SJSA1 (cell line): ENCODE measurements around the gene LAMA3. TPM values are rescaled to one million over a fixed set of nuclear protein-coding genes. Genes with fewer than 3 reads are reported as not detected.

ENCODE experiments used
- DNase-seq, 2 experiments: peaks; one replicate each; pipeline ENCODE4 v3.0.0-alpha.2; 2015 to 2020; ENCODE audit warnings: low spot score in 2 of 2, low read depth in 1 of 2
- H3K27ac ChIP-seq: fragments of 250-450 bp; sonication (Bioruptor Pico); 2 replicates; pipeline ENCODE4 v1.5.1; 2020; ENCODE audit warnings: mild to moderate bottlenecking, moderate library complexity
- H3K27me3 ChIP-seq: fragments of 250-450 bp; sonication (Bioruptor Pico); replicated peaks from 2 replicates; pipeline ENCODE4 v1.5.1; 2020; ENCODE audit warnings: mild to moderate bottlenecking, moderate library complexity
- H3K36me3 ChIP-seq: fragments of 250-450 bp; sonication (Bioruptor Pico); 2 replicates; pipeline ENCODE4 v1.5.1; 2020; ENCODE audit warnings: mild to moderate bottlenecking
- H3K4me1 ChIP-seq: fragments of 250-450 bp; sonication (Bioruptor Pico); replicated peaks from 2 replicates; pipeline ENCODE4 v1.6.1; 2021; ENCODE audit warnings: mild to moderate bottlenecking
- H3K4me3 ChIP-seq: fragments of 250-450 bp; sonication (Bioruptor Pico); 2 replicates; pipeline ENCODE4 v1.5.1; 2020; ENCODE audit warnings: mild to moderate bottlenecking
- H3K9me3 ChIP-seq: fragments of 250-450 bp; sonication (Bioruptor Pico); replicated peaks from 2 replicates; pipeline ENCODE4 v1.5.1; 2020; ENCODE audit warnings: mild to moderate bottlenecking
- total RNA-seq: library from RNA; depleted of rRNA; stranded (reverse); fragments of >200 nt; shearing (Covaris generic); gene quantifications from 2 replicates; pipeline ENCODE4 v1.2.3, GENCODE V29; 2014

Gene LAMA3
- total RNA-seq, 1 experiment from 2014 or later, result 0.61 TPM

DNA sequence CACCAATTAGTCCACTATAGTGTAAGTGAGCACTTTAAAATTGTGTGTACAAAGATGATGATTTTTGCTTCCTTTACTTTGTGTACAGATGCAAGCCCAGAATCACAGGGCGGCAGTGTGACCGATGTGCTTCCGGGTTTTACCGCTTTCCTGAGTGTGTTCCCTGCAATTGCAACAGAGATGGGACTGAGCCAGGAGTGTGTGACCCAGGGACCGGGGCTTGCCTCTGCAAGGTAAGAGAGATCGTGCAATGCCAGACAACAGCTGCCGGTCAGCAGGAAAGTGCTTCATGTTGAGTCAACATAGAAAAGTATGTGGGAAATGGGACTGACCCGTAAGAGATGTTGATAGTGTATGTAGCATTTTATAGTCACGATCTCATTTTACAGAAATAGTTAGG is 168.5 kb downstream of the LAMA3 start:
- H3K27me3 ChIP-seq, result 0 out of 2 replicates have a peak, but pooled peaks cover 4% of the 10 kb centered on the region
- no peak overlapping the region for H3K27ac ChIP-seq
- DNase-seq, result no peak
- H3K4me3 ChIP-seq, result no peak overlapping the region
- H3K4me1 ChIP-seq, result peaks cover 13% of the 10 kb centered on the region
- H3K9me3 ChIP-seq, result no peaks in the 10 kb centered on the region
- no peaks in the 10 kb centered on the region for H3K36me3 ChIP-seq

DNA sequence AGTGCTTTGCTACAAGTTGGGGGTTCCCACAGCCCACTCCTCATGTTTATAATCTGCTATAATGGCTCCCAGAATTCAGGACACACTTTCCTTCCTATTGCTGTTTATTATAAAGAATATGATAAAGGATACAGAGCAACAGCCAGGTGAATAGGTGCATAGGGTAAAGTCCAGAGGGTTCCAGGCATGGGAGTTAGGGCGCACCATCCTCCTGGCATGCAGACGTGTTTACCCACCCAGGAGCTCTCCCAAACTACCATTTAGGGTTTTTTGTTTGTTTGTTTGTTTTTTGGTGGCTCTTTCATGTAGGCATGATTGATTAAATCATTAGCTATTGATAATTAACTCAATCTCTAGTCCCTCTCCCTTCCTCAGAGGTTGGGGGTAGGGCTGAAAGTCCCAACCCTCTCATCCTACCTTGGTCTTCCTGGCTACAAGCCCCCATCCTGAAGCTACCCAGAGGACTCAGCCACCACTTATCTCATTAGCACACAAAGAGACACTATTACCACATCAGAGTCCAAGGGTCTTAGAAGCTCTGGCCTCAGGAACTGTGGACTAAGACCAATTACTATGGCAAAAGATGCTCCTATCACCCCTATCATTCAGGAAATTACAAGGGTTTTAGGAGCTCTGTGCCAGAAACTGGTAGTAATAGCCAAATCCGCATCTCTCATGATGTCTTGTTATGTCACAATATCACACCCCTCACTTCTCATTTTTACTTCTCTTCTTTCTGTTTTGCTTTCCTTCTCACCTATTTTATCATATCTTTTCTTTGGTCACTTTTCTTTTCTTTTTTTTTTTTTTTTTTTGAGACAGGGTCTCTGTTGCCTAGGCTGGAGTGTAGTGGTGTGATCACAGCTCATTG is 170.4 kb downstream of the LAMA3 start:
- Histone ChIP-seq H3K4me1 (peaks cover 13% of the 10 kb centered on the region), H3K9me3 (no peaks in the 10 kb centered on the region), H3K27ac (no peak overlapping the region), H3K4me3 (no peak overlapping the region), H3K36me3 (no peaks in the 10 kb centered on the region), H3K27me3 (0 out of 2 replicates have a peak, but pooled peaks cover 4% of the 10 kb centered on the region)
- DNase-seq, result no peak

DNA sequence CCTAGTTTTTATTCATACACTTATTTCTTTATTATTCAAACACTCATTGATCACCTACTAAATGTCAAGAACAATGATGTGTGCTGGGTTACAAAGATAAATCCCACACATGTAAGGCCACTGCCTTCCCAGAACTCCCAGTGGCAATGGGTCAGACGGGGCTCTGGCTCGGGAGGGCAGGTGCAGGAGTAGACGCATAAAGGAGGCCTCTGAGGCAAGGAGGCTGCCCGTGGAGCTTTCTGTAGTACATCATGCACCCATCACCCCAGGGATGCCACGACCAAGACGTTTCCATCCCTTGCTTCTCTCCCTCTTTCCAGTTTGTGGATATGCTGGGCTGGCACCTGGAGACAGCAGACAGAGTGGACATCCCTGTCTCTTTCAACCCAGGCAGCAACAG is 172.1 kb downstream of the LAMA3 start:
- Histone ChIP-seq H3K4me1 (peaks cover 13% of the 10 kb centered on the region), H3K4me3 (no peak overlapping the region), H3K9me3 (no peaks in the 10 kb centered on the region), H3K27me3 (0 out of 2 replicates have a peak, but pooled peaks cover 4% of the 10 kb centered on the region), H3K36me3 (no peaks in the 10 kb centered on the region), H3K27ac (no peak overlapping the region)
- no peak for DNase-seq

DNA sequence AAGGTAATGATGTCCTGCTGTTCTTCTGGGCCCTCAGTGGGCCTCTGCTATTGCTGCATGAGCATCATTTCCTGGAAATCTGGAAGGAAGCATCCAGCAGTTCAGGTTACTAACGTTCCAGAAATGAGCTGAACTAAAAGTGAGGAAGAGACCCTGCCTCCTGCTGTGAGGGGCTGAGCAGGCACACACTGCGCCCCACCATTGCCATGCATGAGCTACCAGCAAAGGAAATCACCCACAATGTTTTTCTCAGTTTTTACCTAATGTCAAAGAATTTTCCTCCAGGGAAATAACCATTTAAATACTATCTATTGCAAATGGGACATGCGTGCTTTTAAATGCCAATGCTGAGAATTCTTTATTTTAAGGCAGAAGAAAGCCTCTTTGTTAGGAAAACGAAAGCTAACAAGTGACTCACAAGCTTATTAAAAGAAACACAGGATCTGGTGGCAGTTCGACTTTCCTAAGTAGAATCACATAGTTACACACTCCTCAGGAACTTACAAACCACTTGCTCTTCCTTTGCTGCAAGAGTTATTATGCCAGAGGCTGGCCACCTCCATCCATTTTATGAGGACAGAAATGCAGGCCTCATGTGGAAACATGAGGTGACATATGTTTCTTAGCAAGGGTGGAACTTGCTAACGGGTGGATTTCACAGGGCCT is 172.7 kb downstream of the LAMA3 start:
- Histone ChIP-seq H3K27ac (peak overlapping the region; percentile 25), H3K4me3 (no peak overlapping the region), H3K4me1 (peaks cover 13% of the 10 kb centered on the region), H3K9me3 (no peaks in the 10 kb centered on the region), H3K36me3 (no peaks in the 10 kb centered on the region), H3K27me3 (0 out of 2 replicates have a peak, but pooled peaks cover 4% of the 10 kb centered on the region)
- DNase-seq, result peak in 1 of 2 experiments; percentile 42

DNA sequence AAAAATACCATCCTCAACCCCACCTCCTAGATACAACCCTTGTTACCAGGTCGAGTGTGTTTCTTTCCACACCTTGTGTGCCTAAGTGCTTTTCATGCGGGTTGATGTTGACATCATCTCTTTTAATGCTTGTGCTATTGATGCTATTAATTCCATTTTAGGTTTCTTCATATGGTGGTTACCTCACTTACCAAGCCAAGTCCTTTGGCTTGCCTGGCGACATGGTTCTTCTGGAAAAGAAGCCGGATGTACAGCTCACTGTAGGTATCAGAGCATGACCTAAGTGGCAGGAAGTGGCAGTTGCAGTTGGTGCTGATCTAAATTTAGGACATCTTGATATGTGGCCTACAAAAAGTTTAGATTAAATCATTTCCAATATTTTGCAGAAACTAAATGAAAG is 175.4 kb downstream of the LAMA3 start:
- Histone ChIP-seq H3K27me3 (peaks cover 10% of the 10 kb centered on the region; the same call in 1 of the 2 replicates), H3K4me1 (peaks cover 13% of the 10 kb centered on the region), H3K4me3 (no peak overlapping the region), H3K9me3 (no peaks in the 10 kb centered on the region), H3K36me3 (no peaks in the 10 kb centered on the region), H3K27ac (no peak overlapping the region)
- DNase-seq, result no peak

DNA sequence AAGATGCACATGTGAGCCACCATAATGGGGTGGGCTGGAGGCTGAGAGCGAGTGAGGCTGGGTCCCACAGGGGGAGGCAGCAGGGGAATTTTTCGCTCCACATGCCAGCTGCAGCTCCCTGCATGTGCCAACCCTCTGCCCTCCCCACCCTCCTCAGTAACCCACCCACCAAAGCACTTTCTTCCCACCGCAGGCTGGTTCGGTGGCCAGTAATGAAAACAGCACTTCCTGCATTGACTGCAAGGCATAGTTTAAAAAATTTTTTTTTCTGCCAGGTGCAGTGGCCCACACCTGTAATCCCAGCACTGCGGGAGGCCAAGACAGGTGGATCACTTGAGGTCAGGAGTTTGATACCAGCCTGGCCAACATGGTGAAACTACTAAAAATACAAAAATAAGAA is 177.8 kb downstream of the LAMA3 start:
- Histone ChIP-seq H3K27me3 (peaks cover 10% of the 10 kb centered on the region; the same call in 1 of the 2 replicates), H3K4me3 (no peak overlapping the region), H3K4me1 (peaks cover 11% of the 10 kb centered on the region), H3K36me3 (no peaks in the 10 kb centered on the region), H3K9me3 (no peaks in the 10 kb centered on the region), H3K27ac (no peak overlapping the region)
- DNase-seq, result no peak

DNA sequence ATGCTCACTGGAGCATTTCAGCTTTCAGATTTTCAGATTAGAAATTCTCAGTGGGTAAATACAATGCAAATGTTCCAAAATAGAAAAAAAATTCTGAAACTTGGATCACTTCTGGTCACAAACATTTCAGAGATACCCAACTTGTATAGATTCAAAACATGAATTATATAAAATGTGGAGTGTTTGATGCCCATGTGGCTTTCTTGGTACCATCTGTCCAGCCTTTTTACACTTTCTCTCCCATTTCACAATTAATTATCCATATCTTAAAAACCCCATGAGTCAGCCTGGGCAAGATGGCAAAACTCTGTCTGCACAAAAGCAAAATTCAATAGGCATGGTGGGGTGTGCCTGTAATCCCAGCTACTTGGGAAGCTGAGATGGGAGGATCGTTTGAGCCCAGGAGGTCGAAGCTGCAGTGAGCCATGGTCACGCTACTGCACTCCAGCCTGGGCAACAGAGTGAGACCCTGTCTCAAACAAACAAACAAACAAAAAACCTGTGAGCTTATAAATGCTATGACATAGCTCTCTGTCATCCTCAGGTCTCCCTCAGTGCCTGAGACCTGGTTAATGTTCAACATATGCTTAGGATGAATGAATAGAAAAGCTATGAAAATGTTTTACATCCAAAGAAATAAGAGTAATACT is 179.0 kb downstream of the LAMA3 start:
- H3K4me1 ChIP-seq, result 0 out of 2 replicates have a peak, but pooled peaks cover 4% of the 10 kb centered on the region
- H3K27me3 ChIP-seq, result peaks cover 10% of the 10 kb centered on the region; the same call in 1 of the 2 replicates
- H3K9me3 ChIP-seq, result no peaks in the 10 kb centered on the region
- H3K36me3 ChIP-seq, result no peaks in the 10 kb centered on the region
- no peak for DNase-seq
- no peak overlapping the region for H3K4me3 ChIP-seq
- no peak overlapping the region for H3K27ac ChIP-seq

DNA sequence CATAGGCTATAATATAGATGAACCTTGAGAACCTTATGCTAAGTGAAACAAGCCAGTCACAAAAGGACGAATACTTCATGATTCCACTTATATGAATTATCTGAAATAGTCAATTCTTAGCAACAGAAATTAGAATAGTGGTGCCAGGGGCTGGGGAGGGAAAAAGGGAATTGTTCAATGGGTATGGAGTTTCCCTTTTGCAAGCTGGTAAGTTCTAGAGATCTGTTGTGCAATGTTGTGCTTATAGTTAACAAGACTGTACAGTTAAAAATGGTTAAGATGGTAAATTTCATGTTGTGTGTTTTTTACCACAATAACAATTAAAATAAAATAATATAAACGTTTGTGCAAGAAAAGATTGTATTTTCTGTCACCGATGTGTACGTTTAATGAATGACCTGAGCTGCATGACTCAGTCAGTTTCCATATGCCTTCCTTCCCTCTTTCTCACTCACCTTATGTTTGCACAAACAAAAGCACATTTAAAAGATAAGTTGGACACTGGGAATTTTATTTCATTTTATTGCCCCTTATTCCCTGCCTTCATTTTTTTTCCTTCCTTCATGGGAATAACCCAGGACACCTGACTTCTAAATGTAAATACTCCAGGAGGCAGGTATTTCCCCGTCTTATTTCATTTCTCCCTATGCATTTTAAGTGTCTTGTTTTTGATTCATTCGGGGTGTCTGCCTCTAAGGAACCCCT is 181.6 kb downstream of the LAMA3 start:
- Histone ChIP-seq H3K4me1 (0 out of 2 replicates have a peak, but pooled peaks cover 4% of the 10 kb centered on the region), H3K36me3 (no peaks in the 10 kb centered on the region), H3K4me3 (no peak overlapping the region), H3K27me3 (peaks cover 10% of the 10 kb centered on the region; the same call in 1 of the 2 replicates), H3K9me3 (no peaks in the 10 kb centered on the region), H3K27ac (no peak overlapping the region)
- no peak for DNase-seq

DNA sequence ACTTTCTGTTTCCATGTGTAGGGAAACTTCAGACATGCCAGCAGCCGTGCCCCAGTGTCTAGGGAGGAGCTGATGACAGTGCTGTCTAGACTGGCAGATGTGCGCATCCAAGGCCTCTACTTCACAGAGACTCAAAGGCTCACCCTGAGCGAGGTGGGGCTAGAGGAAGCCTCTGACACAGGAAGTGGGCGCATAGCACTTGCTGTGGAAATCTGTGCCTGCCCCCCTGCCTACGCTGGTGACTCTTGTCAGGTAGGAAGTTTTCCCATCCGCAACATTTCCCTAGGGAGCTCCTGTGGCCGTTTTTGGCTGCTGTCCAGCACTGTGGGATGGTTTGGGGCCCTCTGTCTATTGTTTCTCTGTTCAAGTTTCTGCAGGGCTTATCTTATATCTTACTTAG is 182.2 kb downstream of the LAMA3 start:
- Histone ChIP-seq H3K4me1 (0 out of 2 replicates have a peak, but pooled peaks cover 4% of the 10 kb centered on the region), H3K9me3 (no peaks in the 10 kb centered on the region), H3K36me3 (no peaks in the 10 kb centered on the region), H3K4me3 (no peak overlapping the region), H3K27ac (no peak overlapping the region), H3K27me3 (peaks cover 10% of the 10 kb centered on the region; the same call in 1 of the 2 replicates)
- peak in 1 of 2 experiments; percentile 33 for DNase-seq

DNA sequence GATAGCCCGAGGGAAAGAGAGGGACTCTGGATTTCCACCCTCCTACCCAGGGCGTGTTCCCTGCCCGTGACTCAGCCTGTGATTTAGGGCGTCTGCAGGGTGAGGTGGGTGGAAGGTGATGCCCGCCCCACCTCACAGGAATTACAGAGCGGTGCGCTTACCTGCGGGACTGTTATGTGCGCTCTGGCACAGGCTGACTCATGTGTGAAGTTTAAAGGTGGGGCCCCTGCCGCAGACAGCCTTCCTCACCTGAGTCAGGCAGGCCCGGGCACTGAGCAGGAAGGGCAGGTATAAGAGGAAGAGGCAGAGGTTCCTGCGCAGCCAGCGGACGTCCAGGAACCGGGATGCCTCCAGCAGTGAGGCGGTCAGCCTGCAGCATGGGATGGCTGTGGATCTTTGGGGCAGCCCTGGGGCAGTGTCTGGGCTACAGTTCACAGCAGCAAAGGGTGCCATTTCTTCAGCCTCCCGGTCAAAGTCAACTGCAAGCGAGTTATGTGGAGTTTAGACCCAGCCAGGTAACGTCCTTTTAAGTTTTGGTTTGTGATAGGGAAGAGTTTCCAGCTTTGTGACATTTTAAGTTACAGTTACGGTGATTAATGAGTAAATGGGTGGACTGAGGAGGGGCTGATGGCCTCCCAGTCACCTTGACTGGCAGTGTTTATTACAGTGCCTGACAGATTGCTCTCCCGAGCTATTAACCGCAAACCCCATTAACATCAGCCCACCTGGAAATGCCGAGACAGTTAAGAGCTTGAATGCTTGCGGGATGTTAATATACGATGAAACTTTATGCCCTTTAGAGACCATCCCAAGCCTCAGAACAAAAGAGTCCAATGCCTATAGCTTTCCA is 183.7 kb downstream of the LAMA3 start:
- no peak overlapping the region for H3K27ac ChIP-seq
- H3K27me3 ChIP-seq, result peaks cover 9% of the 10 kb centered on the region; the same call in 1 of the 2 replicates
- 0 out of 2 replicates have a peak, but pooled peaks cover 4% of the 10 kb centered on the region for H3K4me1 ChIP-seq
- DNase-seq, result no peak
- H3K9me3 ChIP-seq, result no peaks in the 10 kb centered on the region
- H3K4me3 ChIP-seq, result no peak overlapping the region
- no peaks in the 10 kb centered on the region for H3K36me3 ChIP-seq

DNA sequence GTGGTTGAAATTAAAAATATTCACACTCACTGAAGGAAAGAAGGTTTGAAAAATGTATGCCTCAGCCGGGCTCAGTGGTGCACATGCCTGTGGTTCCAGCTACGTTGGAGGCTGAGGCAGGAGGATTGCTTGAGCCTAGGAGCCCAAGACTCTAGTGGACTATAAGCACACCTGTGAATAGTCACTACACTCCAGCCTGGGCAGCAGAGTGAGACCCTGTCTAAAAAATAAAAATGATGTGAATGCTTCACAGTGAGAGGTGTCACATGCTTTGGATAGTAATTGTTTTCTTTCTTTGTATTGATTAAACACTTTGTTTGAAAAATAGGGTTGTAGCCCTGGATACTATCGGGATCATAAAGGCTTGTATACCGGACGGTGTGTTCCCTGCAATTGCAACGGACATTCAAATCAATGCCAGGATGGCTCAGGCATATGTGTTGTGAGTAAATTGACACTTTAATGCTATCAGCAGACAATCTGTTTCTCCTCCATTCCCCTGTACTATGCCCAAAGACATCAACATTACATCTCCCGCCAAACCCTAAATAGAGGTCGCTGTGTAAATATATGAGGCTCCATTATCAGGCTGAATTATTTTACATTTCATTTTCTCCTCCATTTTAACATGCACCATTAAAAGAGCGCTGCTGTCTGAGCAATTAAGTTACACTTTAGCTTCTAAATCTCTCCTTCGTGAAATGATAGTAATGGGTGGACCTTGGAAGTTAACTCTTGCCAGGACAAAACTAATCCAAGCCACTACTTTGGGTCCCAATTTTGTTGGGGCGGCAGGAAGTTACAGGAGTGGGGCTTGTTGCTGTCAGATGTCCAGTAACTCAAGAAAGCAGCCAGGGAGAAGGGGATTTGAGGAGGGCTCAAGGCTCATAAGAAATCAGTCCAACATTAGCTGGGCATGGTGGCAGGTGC is 187.0 kb downstream of the LAMA3 start:
- H3K27me3 ChIP-seq, result no peaks in the 10 kb centered on the region
- H3K9me3 ChIP-seq, result no peaks in the 10 kb centered on the region
- 0 out of 2 replicates have a peak, but pooled peaks cover 4% of the 10 kb centered on the region for H3K4me1 ChIP-seq
- no peak overlapping the region for H3K4me3 ChIP-seq
- H3K27ac ChIP-seq, result no peak overlapping the region
- no peaks in the 10 kb centered on the region for H3K36me3 ChIP-seq
- no peak for DNase-seq

DNA sequence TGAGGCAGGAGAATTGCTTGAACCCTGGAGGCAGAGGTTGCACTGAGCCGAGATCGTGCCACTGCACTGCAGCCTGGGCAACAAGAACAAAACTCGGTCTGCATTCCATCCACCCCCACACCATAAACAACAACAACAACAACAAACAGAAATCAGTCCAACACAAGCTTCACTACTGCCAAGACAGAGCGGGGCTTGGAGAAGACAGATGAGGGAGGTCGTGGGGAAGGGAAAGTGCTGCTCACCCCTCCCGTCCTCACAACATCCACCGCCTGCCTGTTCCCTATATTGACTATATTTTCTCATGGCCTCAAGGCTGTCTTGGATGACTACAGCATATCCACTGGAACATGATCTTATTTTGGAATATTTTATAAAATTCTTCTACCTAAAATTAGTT is 187.7 kb downstream of the LAMA3 start:
- Histone ChIP-seq H3K9me3 (no peaks in the 10 kb centered on the region), H3K27me3 (no peaks in the 10 kb centered on the region), H3K4me3 (no peak overlapping the region), H3K4me1 (no peaks in the 10 kb centered on the region), H3K36me3 (no peaks in the 10 kb centered on the region), H3K27ac (no peak overlapping the region)
- DNase-seq, result no peak
